Tibial nerve (tissue), 4 donors: ENCODE measurements around the gene CFTR. TPM values are rescaled to one million over a fixed set of nuclear protein-coding genes. Genes with fewer than 3 reads are reported as not detected.

Source experiments
- DNase-seq, 2 donors: peaks; one replicate each; pipeline ENCODE4 v3.0.0-alpha.2; 2019; ENCODE audit warnings: low spot score in 2 of 2
- H3K27ac ChIP-seq, 4 donors: fragments of 200-600 bp; sonication (generic) in 3 of 4; one replicate each; pipeline ENCODE4 v1.5.1; 2017 to 2019; ENCODE audit warnings: mild to moderate bottlenecking in 1 of 4
- H3K27me3 ChIP-seq, 2 donors: fragments of 200-600 bp; sonication (generic) in 1 of 2; one replicate each; pipeline versions ENCODE4 v1.5.1 to v1.6.0; 2017 to 2019
- H3K36me3 ChIP-seq, 3 donors: fragments of 200-600 bp; sonication (generic); one replicate each; pipeline ENCODE4 v1.5.1; 2018 to 2019
- H3K4me1 ChIP-seq, 4 donors: fragments of 200-600 bp; sonication (generic) in 3 of 4; one replicate each; pipeline ENCODE4 v1.5.1; 2017 to 2019
- H3K4me3 ChIP-seq, 4 donors: fragments of 200-600 bp; sonication (generic) in 3 of 4; one replicate each; pipeline ENCODE4 v1.5.1; 2017 to 2019; ENCODE audit warnings: mild to moderate bottlenecking in 1 of 4, moderate library complexity in 1 of 4
- H3K9me3 ChIP-seq, 4 donors: fragments of 200-600 bp; sonication (generic) in 3 of 4; one replicate each; pipeline ENCODE4 v1.5.1; 2017 to 2019
- EP300 ChIP-seq, 2 donors: sonication (generic); formaldehyde crosslinking; IDR thresholded peaks; one replicate each; pipeline ENCODE4 v1.6.1; 2017; ENCODE audit warnings: antibody characterized with exemption in 2 of 2, mild to moderate bottlenecking in 1 of 2
- POLR2A ChIP-seq, 2 donors: fragments of 450-650 bp; IDR thresholded peaks; one replicate each; pipeline ENCODE4 v1.6.1; 2017; ENCODE audit warnings: antibody characterized with exemption in 2 of 2, mild to moderate bottlenecking in 2 of 2, moderate library complexity in 2 of 2
- WGBS, 2 donors: methylation state at CpG; one replicate each; pipeline ENCODE4 v1.1.5; 2018; 5-methylcytosine and 5-hydroxymethylcytosine counted together
- total RNA-seq, 4 donors: library from RNA; depleted of rRNA; stranded (reverse); fragments of >200 nt; gene quantifications; one replicate each; pipeline ENCODE4 v1.1.0, GENCODE V29; 2016
- TF ChIP-seq, protein P1 (sequence below), 5 experiments: fragments of 200-600 bp in 3 of 5; fragments of 450-650 bp in 2 of 5; sonication (generic) in 3 of 5; IDR thresholded peaks; one replicate each; pipeline ENCODE4 v1.5.1; 2016 to 2019; ENCODE audit warnings: antibody characterized with exemption in 5 of 5, mild to moderate bottlenecking in 3 of 5, moderate library complexity in 2 of 5

The CFTR gene
- total RNA-seq, 4 donors from 2014 or later: under 0.01 TPM; not detected in 3

DNA sequence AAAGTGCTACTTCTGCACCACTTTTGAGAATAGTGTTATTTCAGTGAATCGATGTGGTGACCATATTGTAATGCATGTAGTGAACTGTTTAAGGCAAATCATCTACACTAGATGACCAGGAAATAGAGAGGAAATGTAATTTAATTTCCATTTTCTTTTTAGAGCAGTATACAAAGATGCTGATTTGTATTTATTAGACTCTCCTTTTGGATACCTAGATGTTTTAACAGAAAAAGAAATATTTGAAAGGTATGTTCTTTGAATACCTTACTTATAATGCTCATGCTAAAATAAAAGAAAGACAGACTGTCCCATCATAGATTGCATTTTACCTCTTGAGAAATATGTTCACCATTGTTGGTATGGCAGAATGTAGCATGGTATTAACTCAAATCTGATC, 110.4 kb downstream of the CFTR start:
- Histone ChIP-seq H3K36me3 (no peaks in the 10 kb centered on the region), H3K4me3 (no peak overlapping the region), H3K4me1 (no peaks in the 10 kb centered on the region), H3K9me3 (no peaks in the 10 kb centered on the region), H3K27me3 (no peaks in the 10 kb centered on the region), H3K27ac (no peak overlapping the region)
- DNase-seq: no peak
- TF ChIP-seq POLR2A (IDR thresholded peaks at IDR 0.05) (no peak), EP300 (IDR thresholded peaks at IDR 0.05) (no peak)
- TF ChIP-seq, protein P1, sequence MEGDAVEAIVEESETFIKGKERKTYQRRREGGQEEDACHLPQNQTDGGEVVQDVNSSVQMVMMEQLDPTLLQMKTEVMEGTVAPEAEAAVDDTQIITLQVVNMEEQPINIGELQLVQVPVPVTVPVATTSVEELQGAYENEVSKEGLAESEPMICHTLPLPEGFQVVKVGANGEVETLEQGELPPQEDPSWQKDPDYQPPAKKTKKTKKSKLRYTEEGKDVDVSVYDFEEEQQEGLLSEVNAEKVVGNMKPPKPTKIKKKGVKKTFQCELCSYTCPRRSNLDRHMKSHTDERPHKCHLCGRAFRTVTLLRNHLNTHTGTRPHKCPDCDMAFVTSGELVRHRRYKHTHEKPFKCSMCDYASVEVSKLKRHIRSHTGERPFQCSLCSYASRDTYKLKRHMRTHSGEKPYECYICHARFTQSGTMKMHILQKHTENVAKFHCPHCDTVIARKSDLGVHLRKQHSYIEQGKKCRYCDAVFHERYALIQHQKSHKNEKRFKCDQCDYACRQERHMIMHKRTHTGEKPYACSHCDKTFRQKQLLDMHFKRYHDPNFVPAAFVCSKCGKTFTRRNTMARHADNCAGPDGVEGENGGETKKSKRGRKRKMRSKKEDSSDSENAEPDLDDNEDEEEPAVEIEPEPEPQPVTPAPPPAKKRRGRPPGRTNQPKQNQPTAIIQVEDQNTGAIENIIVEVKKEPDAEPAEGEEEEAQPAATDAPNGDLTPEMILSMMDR (IDR thresholded peaks at IDR 0.05): no peak
- 88 to 95% methylated on average over 1 of the region's 1 CpG for WGBS, 2 donors

DNA sequence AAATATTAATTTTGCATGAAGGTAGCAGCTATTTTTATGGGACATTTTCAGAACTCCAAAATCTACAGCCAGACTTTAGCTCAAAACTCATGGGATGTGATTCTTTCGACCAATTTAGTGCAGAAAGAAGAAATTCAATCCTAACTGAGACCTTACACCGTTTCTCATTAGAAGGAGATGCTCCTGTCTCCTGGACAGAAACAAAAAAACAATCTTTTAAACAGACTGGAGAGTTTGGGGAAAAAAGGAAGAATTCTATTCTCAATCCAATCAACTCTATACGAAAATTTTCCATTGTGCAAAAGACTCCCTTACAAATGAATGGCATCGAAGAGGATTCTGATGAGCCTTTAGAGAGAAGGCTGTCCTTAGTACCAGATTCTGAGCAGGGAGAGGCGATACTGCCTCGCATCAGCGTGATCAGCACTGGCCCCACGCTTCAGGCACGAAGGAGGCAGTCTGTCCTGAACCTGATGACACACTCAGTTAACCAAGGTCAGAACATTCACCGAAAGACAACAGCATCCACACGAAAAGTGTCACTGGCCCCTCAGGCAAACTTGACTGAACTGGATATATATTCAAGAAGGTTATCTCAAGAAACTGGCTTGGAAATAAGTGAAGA, 112.3 kb downstream of the CFTR start:
- H3K9me3 ChIP-seq: peaks cover 0 to 4% (median 0%) of the 10 kb centered on the region in 4 donors
- DNase-seq: no peak
- no peak overlapping the region for H3K4me3 ChIP-seq
- H3K36me3 ChIP-seq: no peaks in the 10 kb centered on the region
- H3K27ac ChIP-seq: no peak overlapping the region
- TF ChIP-seq, protein P1 (IDR thresholded peaks at IDR 0.05): no peak
- TF ChIP-seq POLR2A (IDR thresholded peaks at IDR 0.05): no peak
- TF ChIP-seq EP300 (IDR thresholded peaks at IDR 0.05): no peak
- H3K27me3 ChIP-seq: no peaks in the 10 kb centered on the region
- no peaks in the 10 kb centered on the region for H3K4me1 ChIP-seq
- WGBS, 2 donors: 68 to 69% methylated on average over 11 of the region's 11 CpGs

DNA sequence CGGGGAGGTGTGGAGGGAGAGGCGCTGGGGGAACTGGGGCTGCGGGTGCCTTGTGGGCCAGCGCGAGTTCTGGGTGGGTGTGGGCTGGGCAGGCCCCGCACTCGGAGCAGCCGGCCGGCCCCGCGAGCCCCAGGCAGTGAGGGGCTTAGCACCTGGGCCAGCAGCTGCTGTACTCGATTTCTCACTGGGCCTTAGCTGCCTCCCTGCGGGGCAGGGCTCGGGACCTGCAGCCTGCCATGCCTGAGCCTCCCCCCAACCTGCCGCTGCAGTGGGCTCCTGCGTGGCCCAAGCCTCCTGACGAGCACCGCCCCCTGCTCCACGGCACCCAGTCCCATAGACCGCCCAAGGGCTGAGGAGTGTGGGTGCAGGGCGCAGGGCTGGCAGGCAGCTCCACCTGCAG, 116.3 kb downstream of the CFTR start:
- Histone ChIP-seq H3K27me3 (no peaks in the 10 kb centered on the region), H3K9me3 (peaks cover 0 to 4% (median 0%) of the 10 kb centered on the region in 4 donors), H3K36me3 (no peaks in the 10 kb centered on the region), H3K4me3 (no peak overlapping the region), H3K27ac (no peak overlapping the region), H3K4me1 (no peaks in the 10 kb centered on the region)
- DNase-seq: no peak
- WGBS, 2 donors: 90 to 96% methylated on average over 13 to 14 of the region's 21 CpGs
- TF ChIP-seq EP300 (IDR thresholded peaks at IDR 0.05): no peak
- TF ChIP-seq, protein P1 (IDR thresholded peaks at IDR 0.05): no peak
- no peak for TF ChIP-seq POLR2A (IDR thresholded peaks at IDR 0.05)

DNA sequence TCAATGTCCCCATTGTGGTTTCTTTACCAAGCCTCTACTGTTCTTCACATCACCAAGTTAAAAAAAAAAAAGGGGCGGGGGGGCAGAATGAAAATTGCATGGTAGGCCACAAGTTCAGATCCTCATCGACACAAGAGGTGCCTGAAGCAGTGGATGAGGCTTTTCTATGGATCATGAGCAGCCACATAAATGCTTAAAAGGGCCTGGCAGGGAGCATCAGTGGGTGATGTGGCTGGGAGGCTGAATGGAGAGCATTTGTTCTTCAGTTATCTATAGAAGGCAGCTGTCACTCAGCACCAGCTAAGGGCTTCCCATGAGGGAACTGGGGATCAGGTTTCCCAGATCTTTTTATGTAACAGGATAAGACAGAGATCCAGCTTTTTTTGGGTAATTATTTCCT, 117.9 kb downstream of the CFTR start:
- no peak for DNase-seq
- 25 to 46% methylated on average over 2 of the region's 2 CpGs for WGBS, 2 donors
- Histone ChIP-seq H3K4me1 (no peaks in the 10 kb centered on the region), H3K9me3 (peaks cover 0 to 4% (median 0%) of the 10 kb centered on the region in 4 donors), H3K36me3 (no peaks in the 10 kb centered on the region), H3K4me3 (no peak overlapping the region), H3K27ac (no peak overlapping the region), H3K27me3 (no peaks in the 10 kb centered on the region)
- TF ChIP-seq, protein P1 (IDR thresholded peaks at IDR 0.05): no peak
- TF ChIP-seq POLR2A (IDR thresholded peaks at IDR 0.05): no peak
- TF ChIP-seq EP300 (IDR thresholded peaks at IDR 0.05): no peak

DNA sequence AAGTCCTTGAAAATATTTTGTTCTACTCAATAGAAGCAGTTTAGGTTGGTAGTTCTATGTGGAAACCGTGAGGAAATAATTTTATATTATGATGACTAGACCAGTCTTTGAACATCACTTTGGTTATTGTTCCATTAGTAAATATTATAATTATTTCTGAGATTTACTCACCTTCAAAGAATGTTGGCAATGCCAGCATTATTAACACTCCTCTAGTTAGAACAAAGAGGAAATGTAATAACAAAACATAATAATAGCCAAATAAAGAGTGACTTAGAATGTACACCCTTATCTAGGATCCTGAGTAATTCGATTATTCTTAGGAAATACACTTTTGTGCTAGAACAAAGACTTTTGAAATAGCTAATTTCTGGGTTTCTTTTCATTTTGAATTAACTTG, 121.1 kb downstream of the CFTR start:
- 40 to 58% methylated on average over 2 of the region's 2 CpGs for WGBS, 2 donors
- no peak for TF ChIP-seq POLR2A (IDR thresholded peaks at IDR 0.05)
- TF ChIP-seq, protein P1 (IDR thresholded peaks at IDR 0.05): no peak
- no peak for TF ChIP-seq EP300 (IDR thresholded peaks at IDR 0.05)
- DNase-seq: no peak

More for the DNA sequence above, 121.1 kb downstream of the CFTR start:
- Histone ChIP-seq H3K9me3 (peaks cover 0 to 4% (median 0%) of the 10 kb centered on the region in 4 donors), H3K27me3 (no peaks in the 10 kb centered on the region), H3K4me1 (no peaks in the 10 kb centered on the region), H3K4me3 (no peak overlapping the region), H3K27ac (no peak overlapping the region), H3K36me3 (no peaks in the 10 kb centered on the region)
